ENCODE measurements around the gene HAUS3. TPM values are rescaled to one million over a fixed set of nuclear protein-coding genes. Genes with fewer than 3 reads are reported as not detected.

HAUS3 gene
- total and polyA plus RNA-seq, 4 donors: 5.6 to 21.0 (median 12.1) TPM

DNA sequence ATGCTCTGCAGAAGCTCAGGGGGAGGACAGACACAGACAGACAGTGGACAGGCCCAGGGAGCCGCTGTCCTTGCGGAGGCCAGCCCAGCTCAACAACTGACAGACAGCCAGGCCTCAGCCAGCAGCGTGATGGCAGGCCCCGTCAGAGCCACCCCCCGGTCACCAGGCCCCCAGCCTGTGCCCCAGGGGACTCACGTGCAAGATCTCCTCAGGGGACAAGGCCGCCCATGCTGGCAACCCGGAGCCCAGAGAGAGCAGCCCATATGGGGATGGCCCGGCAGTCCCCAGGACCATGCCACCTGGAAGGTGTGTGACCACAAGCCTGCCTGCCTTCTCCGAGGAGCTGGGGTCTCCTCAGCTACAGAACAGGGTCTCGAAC is 48.0 kb upstream of the HAUS3 start:
- Histone ChIP-seq H3K4me3 (no peak overlapping the region), H3K4me1 (ENCODE audit: control insufficient read depth in 5 of 5, insufficient read depth in 5 of 5, low read length in 5 of 5) (no peaks in the 10 kb centered on the region), H3K27me3 (ENCODE audit: control insufficient read depth in 3 of 3, insufficient read depth in 3 of 3, low read length in 2 of 3) (no peaks in the 10 kb centered on the region), H3K36me3 (ENCODE audit: control insufficient read depth in 4 of 4, insufficient read depth in 4 of 4, low read length in 4 of 4) (peaks cover 0 to 2% (median 0%) of the 10 kb centered on the region in 4 donors), H3K9me3 (ENCODE audit: control insufficient read depth in 4 of 4, insufficient read depth in 3 of 4, low read length in 3 of 4) (no peaks in the 10 kb centered on the region), H3K27ac (ENCODE audit: low read depth in 1 of 2, low read length in 1 of 2) (no peak overlapping the region), H3K9ac (ENCODE audit: insufficient read depth in 1 of 2, low read length in 2 of 2) (no peak overlapping the region)
- TF ChIP-seq, protein P1, sequence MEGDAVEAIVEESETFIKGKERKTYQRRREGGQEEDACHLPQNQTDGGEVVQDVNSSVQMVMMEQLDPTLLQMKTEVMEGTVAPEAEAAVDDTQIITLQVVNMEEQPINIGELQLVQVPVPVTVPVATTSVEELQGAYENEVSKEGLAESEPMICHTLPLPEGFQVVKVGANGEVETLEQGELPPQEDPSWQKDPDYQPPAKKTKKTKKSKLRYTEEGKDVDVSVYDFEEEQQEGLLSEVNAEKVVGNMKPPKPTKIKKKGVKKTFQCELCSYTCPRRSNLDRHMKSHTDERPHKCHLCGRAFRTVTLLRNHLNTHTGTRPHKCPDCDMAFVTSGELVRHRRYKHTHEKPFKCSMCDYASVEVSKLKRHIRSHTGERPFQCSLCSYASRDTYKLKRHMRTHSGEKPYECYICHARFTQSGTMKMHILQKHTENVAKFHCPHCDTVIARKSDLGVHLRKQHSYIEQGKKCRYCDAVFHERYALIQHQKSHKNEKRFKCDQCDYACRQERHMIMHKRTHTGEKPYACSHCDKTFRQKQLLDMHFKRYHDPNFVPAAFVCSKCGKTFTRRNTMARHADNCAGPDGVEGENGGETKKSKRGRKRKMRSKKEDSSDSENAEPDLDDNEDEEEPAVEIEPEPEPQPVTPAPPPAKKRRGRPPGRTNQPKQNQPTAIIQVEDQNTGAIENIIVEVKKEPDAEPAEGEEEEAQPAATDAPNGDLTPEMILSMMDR (IDR thresholded peaks at IDR 0.05; ENCODE audit: control extremely low read depth, extremely low read depth): no peak
- no peak for ATAC-seq (ENCODE audit: insufficient read depth, low FRiP score)
- 94% methylated on average over 11 of the region's 11 CpGs for WGBS, 2 donors
- DNase-seq: peak in 1 of 3 donors; percentile 7

DNA sequence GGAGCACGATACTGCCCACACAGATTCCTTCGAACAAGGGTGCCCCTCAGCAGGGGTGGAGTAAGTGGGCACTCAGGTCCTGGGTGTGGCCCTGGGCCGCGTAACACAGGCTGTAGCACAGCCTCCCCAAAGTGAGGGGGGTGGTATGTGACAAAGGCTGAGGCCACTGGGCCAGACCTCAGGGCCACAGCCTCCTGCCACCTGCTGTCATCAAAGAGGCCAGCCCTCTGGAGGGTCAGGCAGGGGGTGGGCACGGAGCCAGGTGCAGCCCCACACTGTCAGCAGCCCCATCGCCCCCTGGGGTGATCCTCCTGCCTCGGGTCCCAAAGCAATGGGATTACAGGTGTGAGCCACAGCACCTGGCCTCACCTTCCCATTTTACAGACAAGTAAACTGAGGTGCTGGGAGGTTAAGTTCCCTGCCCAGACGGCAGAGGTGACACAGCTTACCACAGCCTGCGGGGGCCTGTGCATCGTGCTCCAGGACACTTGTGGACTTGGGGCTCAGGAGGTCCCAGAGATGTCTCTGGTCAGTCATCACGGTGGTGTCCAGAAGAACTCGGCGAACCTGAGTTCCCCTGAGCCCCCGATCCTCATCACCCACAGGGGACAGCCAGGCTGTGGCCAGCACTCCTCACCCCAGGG is 47.5 kb upstream of the HAUS3 start:
- H3K9me3 ChIP-seq (ENCODE audit: control insufficient read depth in 4 of 4, insufficient read depth in 3 of 4, low read length in 3 of 4): no peaks in the 10 kb centered on the region
- TF ChIP-seq, protein P1 (IDR thresholded peaks at IDR 0.05; ENCODE audit: control extremely low read depth, extremely low read depth): no peak
- ATAC-seq (ENCODE audit: insufficient read depth, low FRiP score): no peak
- H3K4me1 ChIP-seq (ENCODE audit: control insufficient read depth in 5 of 5, insufficient read depth in 5 of 5, low read length in 5 of 5): no peaks in the 10 kb centered on the region
- DNase-seq: peak in 1 of 3 donors; percentile 10
- H3K27ac ChIP-seq (ENCODE audit: low read depth in 1 of 2, low read length in 1 of 2): no peak overlapping the region
- H3K27me3 ChIP-seq (ENCODE audit: control insufficient read depth in 3 of 3, insufficient read depth in 3 of 3, low read length in 2 of 3): no peaks in the 10 kb centered on the region
- H3K4me3 ChIP-seq: no peak overlapping the region
- peaks cover 0 to 2% (median 0%) of the 10 kb centered on the region in 4 donors for H3K36me3 ChIP-seq (ENCODE audit: control insufficient read depth in 4 of 4, insufficient read depth in 4 of 4, low read length in 4 of 4)
- H3K9ac ChIP-seq (ENCODE audit: insufficient read depth in 1 of 2, low read length in 2 of 2): no peak overlapping the region
- WGBS, 2 donors: 88 to 89% methylated on average over 14 of the region's 14 CpGs

DNA sequence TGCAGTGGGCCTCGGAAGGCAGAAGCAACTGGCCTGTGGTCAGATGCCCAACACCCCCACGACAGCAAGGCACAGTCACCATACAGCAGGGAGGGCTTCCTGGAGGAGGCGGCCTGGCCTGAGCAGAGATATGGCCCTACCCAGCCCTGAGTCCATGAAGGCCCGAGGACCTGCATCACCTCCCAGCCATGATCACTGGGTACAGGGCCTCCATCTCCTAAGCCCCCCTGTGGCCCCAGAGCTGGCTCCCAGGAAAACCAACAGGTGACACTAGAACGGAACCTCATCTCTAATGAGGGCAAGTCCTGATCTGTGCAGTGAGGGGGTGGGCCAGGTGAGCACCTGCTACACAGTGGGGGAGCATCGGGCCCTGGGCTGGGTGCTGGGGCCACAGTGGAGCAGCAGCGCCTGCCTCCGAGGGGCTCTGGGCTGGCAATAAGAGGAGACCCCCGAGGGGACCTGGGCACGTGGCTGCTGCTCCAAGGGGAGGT is 46.2 kb upstream of the HAUS3 start:
- ATAC-seq (ENCODE audit: insufficient read depth, low FRiP score): no peak
- H3K27ac ChIP-seq (ENCODE audit: low read depth in 1 of 2, low read length in 1 of 2): no peak overlapping the region
- H3K4me3 ChIP-seq: no peak overlapping the region
- DNase-seq: peak in 1 of 3 donors; percentile 7
- H3K9ac ChIP-seq (ENCODE audit: insufficient read depth in 1 of 2, low read length in 2 of 2): no peak overlapping the region
- WGBS, 2 donors: 94 to 98% methylated on average over 10 of the region's 10 CpGs
- no peaks in the 10 kb centered on the region for H3K4me1 ChIP-seq (ENCODE audit: control insufficient read depth in 5 of 5, insufficient read depth in 5 of 5, low read length in 5 of 5)
- no peaks in the 10 kb centered on the region for H3K9me3 ChIP-seq (ENCODE audit: control insufficient read depth in 4 of 4, insufficient read depth in 3 of 4, low read length in 3 of 4)
- peaks cover 0 to 2% (median 0%) of the 10 kb centered on the region in 4 donors for H3K36me3 ChIP-seq (ENCODE audit: control insufficient read depth in 4 of 4, insufficient read depth in 4 of 4, low read length in 4 of 4)
- TF ChIP-seq, protein P1 (IDR thresholded peaks at IDR 0.05; ENCODE audit: control extremely low read depth, extremely low read depth): no peak
- H3K27me3 ChIP-seq (ENCODE audit: control insufficient read depth in 3 of 3, insufficient read depth in 3 of 3, low read length in 2 of 3): no peaks in the 10 kb centered on the region

DNA sequence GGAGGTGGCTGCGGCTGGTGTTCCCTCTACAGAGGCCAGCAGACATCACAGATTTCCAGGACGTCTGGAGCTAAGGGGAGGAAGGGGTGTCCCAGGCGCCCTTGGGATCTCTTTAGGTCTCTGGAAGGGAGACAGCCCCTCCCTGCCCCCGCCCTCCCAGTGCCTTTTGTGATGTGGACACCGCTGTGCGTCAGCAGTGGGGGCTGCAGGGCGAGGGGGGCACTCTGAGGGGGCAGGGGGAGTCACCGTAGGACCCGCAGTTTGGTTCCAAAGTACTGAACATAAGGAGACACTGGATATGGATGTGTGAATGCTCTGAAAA is 45.6 kb upstream of the HAUS3 start:
- H3K36me3 ChIP-seq (ENCODE audit: control insufficient read depth in 4 of 4, insufficient read depth in 4 of 4, low read length in 4 of 4): peaks cover 0 to 2% (median 0%) of the 10 kb centered on the region in 4 donors
- DNase-seq (peak in 1 of 3 donors; percentile 2), ATAC-seq (ENCODE audit: insufficient read depth, low FRiP score) (no peak)
- H3K9me3 ChIP-seq (ENCODE audit: control insufficient read depth in 4 of 4, insufficient read depth in 3 of 4, low read length in 3 of 4): no peaks in the 10 kb centered on the region
- no peak overlapping the region for H3K9ac ChIP-seq (ENCODE audit: insufficient read depth in 1 of 2, low read length in 2 of 2)
- no peaks in the 10 kb centered on the region for H3K4me1 ChIP-seq (ENCODE audit: control insufficient read depth in 5 of 5, insufficient read depth in 5 of 5, low read length in 5 of 5)
- TF ChIP-seq, protein P1 (IDR thresholded peaks at IDR 0.05; ENCODE audit: control extremely low read depth, extremely low read depth): no peak
- H3K27me3 ChIP-seq (ENCODE audit: control insufficient read depth in 3 of 3, insufficient read depth in 3 of 3, low read length in 2 of 3): no peaks in the 10 kb centered on the region
- 86 to 96% methylated on average over 9 of the region's 9 CpGs for WGBS, 2 donors
- no peak overlapping the region for H3K27ac ChIP-seq (ENCODE audit: low read depth in 1 of 2, low read length in 1 of 2)
- H3K4me3 ChIP-seq: no peak overlapping the region
